SK-N-SH treated with all-trans-retinoic acid at 6 μM for 48 hours (cell line): Measurements from ENCODE around the gene PSMB8.

ENCODE experiments used
- CSRNP3 ChIP-seq: fragments of 250-450 bp; sonication (Bioruptor Pico); IDR thresholded peaks from 2 replicates; pipeline ENCODE4 v1.5.1; 2021; ENCODE audit warnings: mild to moderate bottlenecking, moderate library complexity
- PPARA ChIP-seq: fragments of 250-450 bp; sonication (Bioruptor Pico); IDR thresholded peaks from 2 replicates; pipeline ENCODE4 v1.5.0; 2020; ENCODE audit warnings: mild to moderate bottlenecking, borderline replicate concordance
- ZFP3 ChIP-seq: fragments of 250-450 bp; sonication (Bioruptor Pico); IDR thresholded peaks from 2 replicates; pipeline ENCODE4 v1.5.0; 2020; ENCODE audit warnings: mild to moderate bottlenecking, moderate library complexity
- ZNF8 ChIP-seq: fragments of 450-650 bp; formaldehyde crosslinking; IDR thresholded peaks from 2 replicates; pipeline ENCODE4 v1.5.0; 2020; ENCODE audit warnings: mild to moderate bottlenecking, moderate library complexity

DNA sequence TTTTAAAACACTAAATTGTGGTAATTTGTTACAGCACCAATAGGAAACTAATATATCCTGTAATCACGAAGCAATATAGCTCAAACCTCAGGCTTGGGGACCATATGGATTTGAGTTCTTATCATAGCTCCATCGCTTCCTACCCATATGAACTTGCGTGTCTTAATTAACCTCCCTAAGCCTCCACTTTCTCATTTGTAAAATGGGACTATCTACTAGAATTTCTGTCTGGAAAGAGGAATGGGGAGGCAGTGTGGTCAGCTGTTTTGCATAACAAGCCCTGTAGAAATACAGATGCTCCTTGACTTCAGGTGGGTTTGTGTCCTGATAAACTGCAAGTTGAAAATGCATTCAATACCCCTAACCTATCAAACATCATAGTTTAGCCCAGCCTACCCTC lies 44.1 kb downstream of the PSMB8 start:
- no peak for TF ChIP-seq CSRNP3
- no peak for TF ChIP-seq ZNF8
- TF ChIP-seq ZFP3 (CRISPR knock-in tag) = no peak
- TF ChIP-seq PPARA = no peak
